Heart left ventricle (tissue), 13 donors: Measurements from ENCODE around the gene LSM2.

ENCODE experiments used
- POLR2A ChIP-seq, 2 donors: fragments of 450-650 bp; IDR thresholded peaks; one replicate each; pipeline ENCODE4 v1.6.1; 2017; ENCODE audit warnings: antibody characterized with exemption in 2 of 2, mild to moderate bottlenecking in 2 of 2, moderate library complexity in 2 of 2
- TF ChIP-seq, protein P1 (sequence below), 12 donors: fragments of 200-600 bp; sonication (generic) in 4 of 12; IDR thresholded peaks; one replicate each; pipeline versions ENCODE4 v1.5.0 to v1.8.0; 2018 to 2022; ENCODE audit warnings: antibody characterized with exemption in 12 of 12, mild to moderate bottlenecking in 5 of 12
- donor health status: ischemic (EF 13 %, LVEDD 7.1; RV severe dilation, severe dysfunction).
- donor health status: DM: no; HTN: yes; CAD: no.
- donor health status: DM: no; HTN: no; CAD: no.
- donor health status: ischemic (EF 25% LVEDD 6.9; RV normal size, moderate dysfunction).
- donor health status: ischemic (EF 25% LVEDD 5.7; RV mildly dilated, moderate dysfunction).
- donor health status: ischemic (EF 35%, LVEDD 5.7; RV mildly dilated, moderate dysfunction).
- donor health status: nonischemic (EF 11% LVEDD 7.7; RV severe dilation, severe dysfunction).
- donor health status: DM: yes; HTN: yes; CAD: no.
- donor health status: PGD.
- donor health status: ischemic (EF 29% LVEDD 5.4; RV normal size, mild dysfunction).
- donor health status: nonischemic (EF 23%, LVEDD 6.1; RV moderate dilation, normal function).

DNA sequence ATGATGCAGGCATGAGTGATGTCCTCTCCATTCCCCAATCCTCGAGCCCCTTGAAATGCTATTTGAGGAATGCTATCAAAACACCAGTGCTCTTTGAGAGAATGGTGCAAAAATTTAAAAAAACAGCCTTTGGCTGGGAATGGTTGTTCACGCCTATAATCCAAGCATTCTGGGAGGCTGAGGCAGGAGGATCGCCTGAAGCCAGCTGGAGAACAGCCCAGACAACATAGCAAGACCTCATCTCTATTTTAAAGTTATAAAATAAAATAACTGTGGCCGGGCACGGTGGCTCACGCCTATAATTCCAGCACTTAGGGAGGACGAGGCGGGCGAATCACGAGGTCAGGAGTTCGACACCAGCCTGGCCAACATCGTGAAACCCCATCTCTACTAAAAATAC is 7.0 kb downstream of the LSM2 start:
- TF ChIP-seq, protein P1, sequence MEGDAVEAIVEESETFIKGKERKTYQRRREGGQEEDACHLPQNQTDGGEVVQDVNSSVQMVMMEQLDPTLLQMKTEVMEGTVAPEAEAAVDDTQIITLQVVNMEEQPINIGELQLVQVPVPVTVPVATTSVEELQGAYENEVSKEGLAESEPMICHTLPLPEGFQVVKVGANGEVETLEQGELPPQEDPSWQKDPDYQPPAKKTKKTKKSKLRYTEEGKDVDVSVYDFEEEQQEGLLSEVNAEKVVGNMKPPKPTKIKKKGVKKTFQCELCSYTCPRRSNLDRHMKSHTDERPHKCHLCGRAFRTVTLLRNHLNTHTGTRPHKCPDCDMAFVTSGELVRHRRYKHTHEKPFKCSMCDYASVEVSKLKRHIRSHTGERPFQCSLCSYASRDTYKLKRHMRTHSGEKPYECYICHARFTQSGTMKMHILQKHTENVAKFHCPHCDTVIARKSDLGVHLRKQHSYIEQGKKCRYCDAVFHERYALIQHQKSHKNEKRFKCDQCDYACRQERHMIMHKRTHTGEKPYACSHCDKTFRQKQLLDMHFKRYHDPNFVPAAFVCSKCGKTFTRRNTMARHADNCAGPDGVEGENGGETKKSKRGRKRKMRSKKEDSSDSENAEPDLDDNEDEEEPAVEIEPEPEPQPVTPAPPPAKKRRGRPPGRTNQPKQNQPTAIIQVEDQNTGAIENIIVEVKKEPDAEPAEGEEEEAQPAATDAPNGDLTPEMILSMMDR (IDR thresholded peaks at IDR 0.05), result no peak
- no peak for TF ChIP-seq POLR2A (IDR thresholded peaks at IDR 0.05)
